ENCODE measurements around the gene ZFAND3. TPM values are rescaled to one million over a fixed set of nuclear protein-coding genes. Genes with fewer than 3 reads are reported as not detected.

The ZFAND3 gene
- total and polyA plus RNA-seq, 2 experiments from 2014 or later, result 16.9 to 28.2 TPM

GRCh38 chr6:37971266-37971665, 151.7 kb downstream of the ZFAND3 start:
- Histone ChIP-seq H3K4me2 (no peak overlapping the region), H4K20me1 (replicated peaks; ENCODE audit: insufficient read depth) (no peaks in the 10 kb centered on the region), H3K9me2 (ENCODE audit: insufficient read depth) (no peaks in the 10 kb centered on the region), H3K4me1 (ENCODE audit: insufficient read depth) (peaks cover 3% of the 10 kb centered on the region), H3K4me3 (no peak overlapping the region), H3K36me3 (ENCODE audit: insufficient read depth) (0 out of 2 replicates have a peak, but pooled peaks cover 3% of the 10 kb centered on the region), H2AFZ (no peak overlapping the region), H3K27ac (ENCODE audit: low read depth) (0 out of 2 replicates have a peak overlapping the region, but pooled peaks have one; percentile 36), H3K27me3 (ENCODE audit: insufficient read depth) (no peaks in the 10 kb centered on the region), H3K79me2 (replicated peaks; ENCODE audit: insufficient read depth) (peaks cover 70% of the 10 kb centered on the region), H3F3A (replicated peaks; ENCODE audit: low read depth) (no peaks in the 10 kb centered on the region)
- TF ChIP-seq EZH2 (IDR thresholded peaks at IDR 0.05; ENCODE audit: low read depth, unreplicated experiment) (no peak), CTCF (conservative IDR thresholded peaks at IDR 0.05; ENCODE audit: low read depth in 2 of 2) (no peak), CREB1 (CRISPR knock-in tag; IDR thresholded peaks at IDR 0.05; ENCODE audit: low read depth) (no peak), JUNB (IDR thresholded peaks at IDR 0.05; ENCODE audit: unreplicated experiment) (no peak), NANOG (IDR thresholded peaks at IDR 0.05; ENCODE audit: borderline replicate concordance) (no peak), EZH2phosphoT487 (IDR thresholded peaks at IDR 0.05; ENCODE audit: unreplicated experiment) (no peak), ZNF462 (CRISPR knock-in tag; IDR thresholded peaks at IDR 0.05) (no peak), STAT1 (IDR thresholded peaks at IDR 0.05; ENCODE audit: unreplicated experiment) (no peak), ETS1 (IDR thresholded peaks at IDR 0.05) (no peak), REST (IDR thresholded peaks at IDR 0.05; ENCODE audit: unreplicated experiment) (no peak), POLR2AphosphoS5 (IDR thresholded peaks at IDR 0.05; ENCODE audit: low read depth) (no peak), ZNF331 (CRISPR knock-in tag; IDR thresholded peaks at IDR 0.05; ENCODE audit: low read depth) (no peak), ZNF114 (CRISPR knock-in tag; IDR thresholded peaks at IDR 0.05) (no peak)
- no peak overlapping the region for H3K27ac Mint-ChIP-seq
- H3K27me3 Mint-ChIP-seq (ENCODE audit: insufficient read depth, low read depth, poor library complexity), result peaks cover 2% of the 10 kb centered on the region
- peaks cover 32% of the 10 kb centered on the region for H3K36me3 Mint-ChIP-seq (ENCODE audit: low read depth)
- H3K9me3 Mint-ChIP-seq, result peaks cover 13% of the 10 kb centered on the region; the same call in 2 of the 3 replicates
- ATAC-seq (no peak), DNase-seq (ENCODE audit: low spot score) (no peak)
- H3K4me1 Mint-ChIP-seq, result peaks cover 10% of the 10 kb centered on the region; the same call in 2 of the 3 replicates
- H3K4me3 Mint-ChIP-seq, result no peak overlapping the region

All from GM23338 (cell line).